Left lobe of liver (tissue), 2 donors: ENCODE data around the gene ECHS1. TPM values are rescaled to one million over a fixed set of nuclear protein-coding genes. Genes with fewer than 3 reads are reported as not detected.
"Not testable (repeated sequence)": the region's sequence is repeated elsewhere in the genome, so short reads cannot be mapped to it uniquely, and the experiment has no call there.

Experiments
- ATAC-seq: fragments of 200-7000 bp; cut with Tn5 transposase; one replicate; pipeline ENCODE4 v1.9.1; 2020; ENCODE audit warnings: mild to moderate bottlenecking, moderate library complexity
- DNase-seq: peaks from one replicate; pipeline ENCODE4 v3.0.0-alpha.2; 2020; ENCODE audit warnings: low spot score
- total RNA-seq: library from RNA; stranded (reverse); gene quantifications from one replicate; pipeline ENCODE4 v1.2.1, GENCODE V29; 2021
- donor health status: DM: no; HTN: no; CAD: no; lungs with moderate emphysema.
- donor health status: DM: no; HTN: yes; CAD: no.

ECHS1 gene
- 764 TPM for total RNA-seq

- peak; percentile 98 for DNase-seq
- ATAC-seq: peak; percentile 84
Measured at GRCh38 chr10:133373174-133374090, at the start of gene ECHS1. Gene ECHS1, minus strand, starts transcription at chr10:133373354. Its CDS starts 21 bp downstream, at chr10:133373333.

DNA sequence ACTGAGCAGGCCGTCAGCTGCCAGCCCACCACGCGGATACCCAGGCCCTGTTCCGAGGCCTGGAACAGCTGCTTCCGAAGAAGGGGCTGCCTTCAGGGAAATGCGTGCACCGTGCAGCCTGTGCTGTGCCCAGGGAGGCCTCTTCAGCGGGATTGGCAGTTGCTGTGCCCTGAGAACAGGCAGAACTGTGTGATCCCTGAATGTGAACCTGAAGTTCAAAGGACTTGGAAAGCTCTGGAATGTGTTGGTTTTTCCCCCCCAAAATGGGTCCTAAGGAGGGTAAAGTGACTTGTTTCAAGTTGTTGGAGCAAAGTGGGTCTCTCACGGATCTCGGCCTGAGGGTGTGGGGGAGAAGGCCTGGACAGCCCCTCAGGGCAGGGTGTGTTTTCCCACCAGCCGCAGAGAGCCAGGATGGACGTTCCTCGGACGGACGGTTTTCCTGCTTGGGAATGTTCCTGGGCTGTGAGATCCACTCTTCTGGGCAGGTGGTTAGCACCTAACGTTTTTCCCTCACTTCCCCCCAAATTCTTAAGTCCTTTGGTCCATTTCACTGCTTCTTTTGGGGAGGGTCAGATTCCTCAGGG is 49.2 kb upstream of the ECHS1 start:
- DNase-seq (no peak), ATAC-seq (peak; percentile 5)

- ATAC-seq (peak; percentile 6), DNase-seq (no peak)
Measured at GRCh38 chr10:133421336-133422222, 48.4 kb upstream of the ECHS1 start.

DNA sequence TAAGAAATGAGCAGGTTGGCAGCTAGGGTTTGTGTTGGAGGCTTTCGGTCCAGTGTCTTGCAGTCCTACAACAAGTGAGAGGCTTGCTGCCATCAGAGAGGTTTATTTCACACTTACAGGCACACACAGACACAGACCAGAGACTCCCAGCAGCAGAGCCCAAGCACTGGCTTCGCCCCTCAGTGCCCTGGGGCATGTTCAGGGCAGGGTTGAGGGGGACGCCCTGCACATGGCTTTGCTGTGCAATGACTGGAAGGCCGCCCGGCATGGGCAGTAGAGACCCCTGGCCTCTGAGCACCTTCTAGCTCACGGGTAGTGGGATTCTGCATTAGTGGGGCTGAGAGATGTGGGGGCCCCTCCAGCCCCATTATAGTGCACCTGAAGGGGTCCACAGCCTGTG is 47.4 kb upstream of the ECHS1 start:
- ATAC-seq (no peak), DNase-seq (no peak)

DNA sequence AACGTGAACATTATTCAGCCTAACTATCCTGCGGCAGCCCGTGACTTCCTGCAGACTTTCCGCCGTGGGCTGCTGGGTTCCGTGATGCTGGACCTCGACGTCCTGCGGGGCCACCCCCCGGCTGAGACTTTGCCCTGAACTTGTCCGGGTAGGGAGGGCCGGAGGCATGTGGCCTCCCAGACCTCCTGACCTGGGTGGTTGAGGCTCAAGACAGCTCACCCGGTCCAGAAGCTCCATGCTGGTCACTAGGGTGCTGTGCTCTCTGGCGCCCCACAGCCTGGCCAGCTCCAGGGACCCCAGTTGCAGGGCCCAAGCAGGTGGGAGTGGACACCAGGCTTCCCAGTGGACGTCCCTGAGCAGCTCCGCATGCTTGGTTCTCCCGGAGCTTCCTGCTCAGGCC is 46.9 kb upstream of the ECHS1 start:
- DNase-seq: no peak
- no peak for ATAC-seq

- no peak for DNase-seq
Measured at GRCh38 chr10:133419211-133419950, 46.2 kb upstream of the ECHS1 start.

GRCh38 chr10:133418289-133418993 is 45.3 kb upstream of the ECHS1 start:
- DNase-seq: no peak
- ATAC-seq: no peak

More at GRCh38 chr10:133419211-133419950, 46.2 kb upstream of the ECHS1 start:
- no peak for ATAC-seq

DNA sequence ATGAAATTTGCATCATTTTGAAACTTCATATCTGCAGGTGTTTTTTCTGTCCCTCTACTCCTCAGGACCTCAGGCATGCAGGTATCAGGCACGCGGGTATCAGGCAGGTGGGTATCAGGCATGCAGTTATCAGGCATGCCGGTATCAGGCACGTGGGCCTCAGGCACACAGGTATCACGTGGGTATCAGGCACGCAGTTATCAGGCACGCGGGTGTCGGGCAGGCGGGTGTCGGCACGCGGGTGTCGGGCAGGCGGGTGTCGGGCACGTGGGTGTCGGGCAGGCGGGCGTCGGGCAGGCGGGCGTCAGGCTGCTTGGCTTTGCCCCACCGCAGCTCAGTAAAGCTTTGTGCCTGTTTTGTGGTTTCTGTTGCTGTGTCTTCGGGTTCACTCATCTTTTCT is 42.6 kb upstream of the ECHS1 start:
- DNase-seq: no peak
- no peak for ATAC-seq

GRCh38 chr10:133414401-133414800 is 41.2 kb upstream of the ECHS1 start:
- not testable (repeated sequence) for DNase-seq, ATAC-seq

DNA sequence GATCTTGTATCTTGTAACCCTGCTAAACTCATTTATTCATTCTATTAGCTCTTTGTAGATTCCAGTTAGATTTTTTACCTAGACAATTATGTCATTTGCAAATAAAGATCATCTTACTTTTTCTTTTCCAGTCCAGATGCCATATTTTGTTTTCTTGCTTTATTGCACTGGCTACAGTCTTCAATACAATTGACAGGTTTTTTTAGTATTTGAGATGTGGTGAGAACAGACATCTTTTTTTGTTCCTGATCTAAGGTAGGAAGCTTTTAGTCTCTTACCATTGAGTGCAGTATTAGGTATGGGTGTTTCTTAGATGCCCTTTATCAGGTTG is 39.2 kb upstream of the ECHS1 start:
- no peak for ATAC-seq

DNA sequence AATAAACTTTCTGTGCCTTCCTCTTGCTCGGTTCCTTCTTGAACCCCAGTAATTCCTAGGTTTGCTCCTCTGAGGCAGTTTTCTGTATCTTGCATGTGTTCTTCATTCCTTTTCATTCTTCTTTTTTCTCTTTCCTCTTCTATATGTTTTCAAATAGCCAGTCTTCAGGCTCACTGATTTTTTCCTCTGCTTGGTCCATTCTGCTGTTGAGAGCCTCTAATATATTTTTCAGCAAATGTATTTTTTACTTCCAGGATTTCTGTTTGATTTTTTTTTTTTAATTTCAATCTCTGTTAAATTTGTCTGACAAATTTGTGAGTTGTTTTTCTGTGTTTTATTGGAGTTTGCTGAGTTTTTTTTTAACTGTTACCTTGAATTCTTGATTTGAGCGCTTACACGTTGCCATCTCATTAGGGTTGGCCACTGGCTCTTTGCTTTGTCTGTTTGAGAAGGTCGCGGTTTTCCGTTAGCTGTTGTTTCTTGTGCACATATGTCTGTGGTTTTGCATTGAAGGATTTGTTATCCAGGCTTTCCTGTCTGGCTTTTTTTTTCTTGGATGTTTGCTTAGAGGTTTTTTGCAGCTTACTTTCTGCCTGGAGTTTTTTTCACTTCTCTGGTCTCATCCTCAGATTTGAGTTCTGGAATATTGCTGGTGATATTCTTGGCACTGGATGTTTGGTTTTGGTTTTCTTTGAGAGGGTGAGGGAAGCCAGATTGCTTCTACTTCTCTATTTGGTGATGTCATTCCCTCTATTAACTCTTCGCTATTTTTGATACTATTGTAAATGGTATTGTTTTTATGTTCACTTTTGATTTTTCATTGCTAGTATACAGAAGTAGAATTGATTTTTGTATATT is 38.6 kb upstream of the ECHS1 start:
- ATAC-seq (no peak), DNase-seq (no peak)

More for the DNA sequence above, 39.2 kb upstream of the ECHS1 start:
- DNase-seq: no peak

DNA sequence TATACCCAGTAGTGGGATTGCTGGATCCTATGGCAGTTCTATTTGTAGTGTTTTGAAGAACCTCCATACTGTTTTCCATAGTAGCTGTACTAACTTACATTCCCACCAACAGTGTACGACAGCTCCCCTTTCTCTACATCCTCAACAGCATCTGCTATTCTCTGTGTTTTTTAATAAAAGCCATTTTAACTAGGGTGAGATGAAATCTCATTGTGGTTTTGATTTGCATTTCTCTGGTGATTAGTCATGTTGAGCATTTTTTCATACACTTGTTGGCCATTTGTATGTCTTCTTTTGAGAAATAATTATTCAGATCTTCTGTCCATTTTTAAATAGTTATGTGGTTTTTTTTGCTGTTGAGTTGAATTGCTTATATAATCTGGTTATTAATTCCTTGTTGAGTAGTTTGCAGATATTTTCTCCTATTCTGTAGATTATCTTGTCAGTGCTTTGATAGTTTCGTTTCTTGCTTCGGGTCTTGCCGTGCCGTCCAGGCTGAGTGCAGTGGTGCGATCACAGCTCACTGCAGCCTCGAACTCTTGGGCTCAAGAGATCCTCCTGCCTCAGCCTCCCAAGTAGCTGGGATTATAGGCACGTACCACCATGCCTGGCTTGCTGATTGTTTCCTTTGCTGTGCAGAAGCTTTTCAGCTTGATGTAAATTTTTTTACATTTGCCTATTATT is 32.8 kb upstream of the ECHS1 start:
- DNase-seq (no peak), ATAC-seq (no peak)

- DNase-seq (no peak), ATAC-seq (no peak)
Measured at GRCh38 chr10:133405272-133405671, 32.1 kb upstream of the ECHS1 start.

DNA sequence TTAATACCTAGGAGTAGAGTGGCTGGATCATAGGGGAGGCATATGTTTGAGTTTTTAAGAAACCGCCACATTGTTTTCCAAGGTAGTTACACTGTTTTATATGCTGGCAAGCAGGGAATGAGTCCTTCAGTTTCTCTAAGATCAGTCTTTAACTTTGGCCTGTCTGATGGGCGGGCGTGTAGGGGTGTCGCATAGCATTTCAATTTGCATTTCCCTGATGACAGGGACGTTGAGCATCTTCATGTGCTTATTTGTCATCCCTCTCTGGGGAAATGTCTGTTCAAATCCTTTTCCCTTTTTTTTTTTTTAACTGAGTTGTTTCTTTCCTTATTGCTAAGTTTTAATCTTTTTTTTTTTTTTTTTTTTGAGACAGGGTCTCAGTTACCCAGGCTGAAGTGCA is 30.6 kb upstream of the ECHS1 start:
- DNase-seq: no peak
- no peak for ATAC-seq

DNA sequence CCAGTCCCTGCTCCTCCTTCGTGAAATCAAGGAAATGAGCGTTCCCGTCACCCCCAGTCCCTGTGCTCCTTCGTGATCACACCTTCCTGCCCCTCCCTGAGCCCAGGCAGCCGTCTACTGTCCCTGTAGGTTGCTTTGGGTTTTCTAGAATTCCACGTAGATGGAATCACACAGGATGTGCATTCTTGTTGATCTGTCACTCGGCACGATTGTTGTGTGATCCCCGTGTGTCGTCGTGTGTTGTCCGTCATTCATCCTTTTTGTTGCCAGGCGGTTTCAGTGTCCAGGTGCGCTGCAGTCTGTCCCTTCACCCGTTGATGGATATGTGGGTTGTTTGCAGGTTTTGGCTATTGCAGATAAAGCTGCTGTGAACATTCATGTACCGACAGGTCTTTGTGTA is 30.2 kb upstream of the ECHS1 start:
- ATAC-seq (no peak), DNase-seq (no peak)

DNA sequence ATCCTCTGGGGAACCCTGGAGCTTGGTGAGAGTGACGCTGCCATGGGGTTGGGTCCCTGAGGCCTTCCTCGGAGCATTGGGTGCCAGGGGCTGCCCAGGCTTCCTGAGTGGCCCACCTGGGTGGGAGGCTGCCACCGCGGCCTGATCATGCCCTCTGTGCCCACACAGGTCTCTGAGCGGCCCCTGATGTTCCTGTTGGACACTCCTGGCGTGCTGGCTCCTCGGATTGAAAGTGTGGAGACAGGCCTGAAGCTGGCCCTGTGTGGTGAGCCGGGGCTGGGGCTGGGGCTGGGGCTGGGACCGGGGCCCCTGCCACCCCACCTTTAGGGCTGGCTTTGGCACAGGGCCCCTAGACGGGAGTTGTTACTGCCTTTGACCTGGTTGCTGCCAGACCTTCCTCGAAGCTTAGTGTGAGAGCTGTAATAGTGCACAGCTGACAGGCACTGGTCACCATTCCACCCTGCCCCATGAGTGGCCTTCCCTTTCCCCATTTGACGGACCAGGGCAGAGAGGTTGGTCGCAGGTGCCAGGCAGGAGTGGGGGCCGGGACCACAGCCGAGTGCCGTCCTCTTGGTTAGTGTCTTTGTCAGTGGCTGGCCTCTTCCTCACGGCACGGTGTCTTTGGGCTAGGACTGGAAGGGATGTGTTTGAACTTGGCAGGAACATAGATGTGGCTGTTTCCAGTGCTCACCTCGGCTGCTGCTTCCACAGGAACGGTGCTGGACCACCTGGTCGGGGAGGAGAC is 29.0 kb upstream of the ECHS1 start:
- no peak for DNase-seq
- no peak for ATAC-seq

DNA sequence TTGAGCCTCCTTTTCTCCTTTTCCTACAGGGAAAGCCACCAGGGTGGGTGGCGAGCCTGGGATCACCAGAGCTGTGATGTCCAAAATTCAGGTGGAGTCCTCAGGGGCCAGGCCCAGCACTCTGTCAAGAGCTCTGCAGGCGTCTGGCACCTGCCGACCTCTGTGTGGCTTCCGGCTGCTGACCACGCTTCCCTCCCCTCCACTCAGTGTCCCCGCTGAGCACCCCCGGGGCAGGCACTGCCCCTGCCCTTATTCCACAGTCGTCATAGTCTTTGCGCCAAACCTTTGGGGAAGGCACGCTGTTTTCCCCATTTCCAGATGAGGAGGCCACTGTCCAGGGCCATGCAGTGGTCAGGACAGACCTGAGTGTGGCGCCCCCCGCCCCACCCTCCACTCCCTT is 28.3 kb upstream of the ECHS1 start:
- DNase-seq: no peak
- no peak for ATAC-seq
